Endodermal cell (in vitro differentiated cells): ENCODE results near the gene MERTK. TPM values are rescaled to one million over a fixed set of nuclear protein-coding genes. Genes with fewer than 3 reads are reported as not detected.

Experiments
- DNase-seq: peaks from one replicate; pipeline ENCODE4 v3.0.0-alpha.2; 2017
- H3K27ac ChIP-seq: 2 replicates; pipeline ENCODE4 v1.5.1; 2013; ENCODE audit warnings: mild to moderate bottlenecking, low read depth, low read length, moderate library complexity
- H3K27me3 ChIP-seq: 2 replicates; pipeline ENCODE4 v1.6.1; 2013; ENCODE audit warnings: mild to moderate bottlenecking, low read length, moderate library complexity; ENCODE audit not compliant: insufficient read depth, control insufficient read depth, poor library complexity, severe bottlenecking
- H3K36me3 ChIP-seq: 2 replicates; pipeline ENCODE4 v1.7.0; 2013; ENCODE audit warnings: mild to moderate bottlenecking, low read length, moderate library complexity; ENCODE audit not compliant: control insufficient read depth, insufficient read depth
- H3K4me1 ChIP-seq: one replicate; pipeline ENCODE4 v1.7.0; 2013; ENCODE audit warnings: low read length; ENCODE audit not compliant: control insufficient read depth, insufficient read depth
- H3K4me3 ChIP-seq: 2 replicates; pipeline ENCODE4 v1.5.1; 2013; ENCODE audit warnings: mild to moderate bottlenecking, low read length, moderate library complexity
- H3K9ac ChIP-seq: 2 replicates; pipeline ENCODE4 v1.6.1; 2013; ENCODE audit warnings: mild to moderate bottlenecking, low read length, moderate library complexity; ENCODE audit not compliant: poor library complexity, severe bottlenecking; ENCODE audit errors: extremely low read depth
- H3K9me3 ChIP-seq: 2 replicates; pipeline ENCODE4 v1.6.1; 2013; ENCODE audit warnings: mild to moderate bottlenecking, low read length, moderate library complexity; ENCODE audit not compliant: control insufficient read depth
- H3K27ac Mint-ChIP-seq: 2 replicates; pipeline ENCODE4 v1.8.0; 2020; ENCODE audit warnings: mixed read lengths
- H3K27me3 Mint-ChIP-seq: 2 replicates; pipeline ENCODE4 v1.8.0; 2021; ENCODE audit warnings: mild to moderate bottlenecking, mixed read lengths; ENCODE audit not compliant: insufficient read depth
- H3K36me3 Mint-ChIP-seq: 2 replicates; pipeline ENCODE4 v1.8.0; 2020; ENCODE audit warnings: low read depth, mixed read lengths
- H3K4me1 Mint-ChIP-seq: 2 replicates; pipeline ENCODE4 v1.8.0; 2020; ENCODE audit warnings: mixed read lengths
- H3K4me3 Mint-ChIP-seq: 2 replicates; pipeline ENCODE4 v1.8.0; 2020; ENCODE audit warnings: mild to moderate bottlenecking, moderate library complexity, mixed read lengths
- H3K9me3 Mint-ChIP-seq: 2 replicates; pipeline ENCODE4 v1.8.0; 2020; ENCODE audit warnings: mild to moderate bottlenecking, mixed read lengths
- WGBS, 2 experiments: methylation state at CpG; one replicate each; pipeline versions ENCODE4 v1.1.5 to v1.1.7; 2013; ENCODE audit warnings: missing lambda C conversion rate in 2 of 2, mixed read lengths in 1 of 2; ENCODE audit not compliant: insufficient coverage in 1 of 2, insufficient read length in 1 of 2; 5-methylcytosine and 5-hydroxymethylcytosine counted together
- total RNA-seq, 2 donors: library from RNA; stranded (reverse); fragmentation: NEBNext Ultra II Directional in 1 of 2; extraction: Animal tissue kit (Norgen Biotek cat#: 25700) in 1 of 2; gene quantifications; 2 replicates in 1 of 2; 3 replicates in 1 of 2; pipeline ENCODE4 v1.2.1, GENCODE V29; 2021
- TF ChIP-seq, protein P1 (sequence below): fragments of 200-600 bp; sonication (generic); conservative IDR thresholded peaks from 2 replicates; pipeline ENCODE4 v1.5.0; 2021; ENCODE audit warnings: antibody characterized with exemption, mild to moderate bottlenecking

MERTK gene
- total RNA-seq, 2 donors from 2014 or later: 22.3 to 36.6 TPM

GRCh38 chr2:112010751-112011150 lies 112.3 kb downstream of the MERTK start:
- H3K27ac ChIP-seq: no peak overlapping the region
- 93 to 100% methylated on average over 5 to 10 of the region's 10 CpGs for WGBS, 2 experiments
- Mint-ChIP-seq H3K27ac (no peak overlapping the region), H3K36me3 (peaks cover 66% of the 10 kb centered on the region), H3K4me1 (no peaks in the 10 kb centered on the region), H3K27me3 (no peaks in the 10 kb centered on the region), H3K9me3 (no peaks in the 10 kb centered on the region), H3K4me3 (no peak overlapping the region)
- peaks cover 88% of the 10 kb centered on the region for H3K36me3 ChIP-seq
- no peaks in the 10 kb centered on the region for H3K27me3 ChIP-seq
- no peak overlapping the region for H3K4me3 ChIP-seq
- no peak for DNase-seq
- no peaks in the 10 kb centered on the region for H3K9me3 ChIP-seq
- no peaks in the 10 kb centered on the region for H3K4me1 ChIP-seq
- TF ChIP-seq, protein P1, sequence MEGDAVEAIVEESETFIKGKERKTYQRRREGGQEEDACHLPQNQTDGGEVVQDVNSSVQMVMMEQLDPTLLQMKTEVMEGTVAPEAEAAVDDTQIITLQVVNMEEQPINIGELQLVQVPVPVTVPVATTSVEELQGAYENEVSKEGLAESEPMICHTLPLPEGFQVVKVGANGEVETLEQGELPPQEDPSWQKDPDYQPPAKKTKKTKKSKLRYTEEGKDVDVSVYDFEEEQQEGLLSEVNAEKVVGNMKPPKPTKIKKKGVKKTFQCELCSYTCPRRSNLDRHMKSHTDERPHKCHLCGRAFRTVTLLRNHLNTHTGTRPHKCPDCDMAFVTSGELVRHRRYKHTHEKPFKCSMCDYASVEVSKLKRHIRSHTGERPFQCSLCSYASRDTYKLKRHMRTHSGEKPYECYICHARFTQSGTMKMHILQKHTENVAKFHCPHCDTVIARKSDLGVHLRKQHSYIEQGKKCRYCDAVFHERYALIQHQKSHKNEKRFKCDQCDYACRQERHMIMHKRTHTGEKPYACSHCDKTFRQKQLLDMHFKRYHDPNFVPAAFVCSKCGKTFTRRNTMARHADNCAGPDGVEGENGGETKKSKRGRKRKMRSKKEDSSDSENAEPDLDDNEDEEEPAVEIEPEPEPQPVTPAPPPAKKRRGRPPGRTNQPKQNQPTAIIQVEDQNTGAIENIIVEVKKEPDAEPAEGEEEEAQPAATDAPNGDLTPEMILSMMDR: no peak
- no peak overlapping the region for H3K9ac ChIP-seq

- H3K27me3 Mint-ChIP-seq: no peaks in the 10 kb centered on the region
- H3K4me3 Mint-ChIP-seq: no peak overlapping the region
- H3K27me3 ChIP-seq: no peaks in the 10 kb centered on the region
- H3K4me1 Mint-ChIP-seq: no peaks in the 10 kb centered on the region
- no peak for DNase-seq
- no peak overlapping the region for H3K27ac Mint-ChIP-seq
- H3K27ac ChIP-seq: no peak overlapping the region
- H3K9me3 ChIP-seq: no peaks in the 10 kb centered on the region
- peaks cover 91% of the 10 kb centered on the region for H3K36me3 ChIP-seq
- H3K9ac ChIP-seq: no peak overlapping the region
- TF ChIP-seq, protein P1: no peak
- WGBS, 2 experiments: 74 to 87% methylated on average over 3 to 5 of the region's 5 CpGs
- peaks cover 77% of the 10 kb centered on the region for H3K36me3 Mint-ChIP-seq
- H3K4me1 ChIP-seq: no peaks in the 10 kb centered on the region
- no peak overlapping the region for H3K4me3 ChIP-seq
- peaks cover 7% of the 10 kb centered on the region for H3K9me3 Mint-ChIP-seq
Measured at GRCh38 chr2:112012556-112012955, 114.1 kb downstream of the MERTK start.

GRCh38 chr2:112018846-112019245 lies 120.4 kb downstream of the MERTK start:
- Histone ChIP-seq H3K4me1 (peaks cover 9% of the 10 kb centered on the region), H3K9ac (no peak overlapping the region), H3K36me3 (peaks cover 90% of the 10 kb centered on the region), H3K27ac (no peak overlapping the region), H3K9me3 (no peaks in the 10 kb centered on the region), H3K4me3 (no peak overlapping the region), H3K27me3 (no peaks in the 10 kb centered on the region)
- Mint-ChIP-seq H3K27me3 (no peaks in the 10 kb centered on the region), H3K4me3 (no peak overlapping the region), H3K4me1 (peaks cover 24% of the 10 kb centered on the region), H3K36me3 (peaks cover 71% of the 10 kb centered on the region), H3K27ac (peak overlapping the region; percentile 33), H3K9me3 (peaks cover 7% of the 10 kb centered on the region)
- 95% methylated on average over 8 of the region's 8 CpGs; no CpG with 5 or more reads in 1 of the 2 experiments for WGBS, 2 experiments
- TF ChIP-seq, protein P1: no peak
- no peak for DNase-seq
